ENCODE data around the gene ITPR1.

The ITPR1 gene

DNA sequence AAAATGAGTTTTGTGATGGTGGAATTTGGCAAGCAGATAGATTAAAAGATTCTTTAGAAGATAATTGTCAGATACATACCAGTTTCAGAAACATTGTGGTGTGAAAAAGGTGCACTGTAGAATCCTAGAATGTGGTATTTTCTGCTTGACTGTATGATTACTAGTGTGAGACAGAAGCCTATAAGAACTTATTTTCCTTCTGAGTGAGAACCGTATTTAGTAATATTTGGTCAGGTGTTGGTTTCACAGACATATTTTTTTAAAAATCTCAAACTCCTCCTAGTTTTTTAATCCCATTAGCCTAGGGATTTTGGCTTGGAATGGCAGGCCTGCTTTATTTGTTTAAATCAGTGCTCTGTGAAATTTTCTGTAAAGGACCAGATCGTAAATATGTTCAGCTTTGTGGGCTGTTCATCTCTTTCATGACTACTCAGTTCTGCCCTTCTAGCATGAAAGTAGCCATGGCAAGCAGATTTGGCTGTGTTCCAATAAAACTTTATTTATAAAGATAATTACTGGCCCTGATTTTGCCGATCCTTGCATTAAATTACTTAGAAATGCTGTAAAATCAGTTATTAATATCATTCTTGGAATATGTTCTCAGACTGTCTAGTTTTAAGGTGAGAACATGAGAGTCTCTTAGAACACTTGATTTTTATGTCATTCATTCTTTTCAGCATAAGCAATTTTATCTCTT, 205.1 kb downstream of the ITPR1 start:
- no peak for DNase-seq
- intact Hi-C loops (cut with DNase I): no loop called here

GRCh38 chr3:4703054-4703480, 209.9 kb downstream of the ITPR1 start:
- DNase-seq: no peak
- intact Hi-C loops (cut with DNase I): no loop called here

GRCh38 chr3:4704552-4704951, 211.4 kb downstream of the ITPR1 start:
- no peak for DNase-seq
- intact Hi-C loops (cut with DNase I): no loop called here

GRCh38 chr3:4707324-4707723, 214.2 kb downstream of the ITPR1 start:
- intact Hi-C loops (cut with DNase I): no loop called here
- DNase-seq: no peak

GRCh38 chr3:4708230-4708629, 215.1 kb downstream of the ITPR1 start:
- intact Hi-C loops (cut with DNase I): no loop called here
- peak in 1 of 10 donors; percentile 47 for DNase-seq

DNA sequence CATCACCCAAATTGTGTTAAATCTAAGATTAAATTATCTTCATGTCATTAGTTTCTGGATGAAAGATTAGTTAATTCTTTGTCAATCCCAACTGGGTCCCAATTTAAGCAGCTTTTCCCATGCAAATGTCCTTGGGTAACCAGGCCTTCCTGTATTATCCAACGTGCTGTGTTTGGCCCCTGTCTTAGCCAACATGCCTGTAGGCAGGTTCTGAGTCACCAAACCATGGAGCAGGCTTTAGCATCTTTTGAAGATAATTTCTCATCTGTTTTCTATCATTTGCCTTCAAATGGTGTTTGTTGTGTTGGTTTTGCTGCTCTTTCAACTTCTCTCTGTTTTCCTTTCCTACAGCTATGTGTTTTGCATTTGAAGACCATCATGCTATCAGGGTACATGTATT, 216.2 kb downstream of the ITPR1 start:
- no peak for DNase-seq
- intact Hi-C loops (cut with DNase I): no loop called here

GRCh38 chr3:4710191-4710590, 217.0 kb downstream of the ITPR1 start:
- intact Hi-C loops (cut with DNase I): loop anchor here (2.0 to 5.0 kb wide), 3 partner anchors 317 to 412 kb away; partner anchors contain the start of gene ARL8B
- DNase-seq: peak in 1 of 10 donors; percentile 61

DNA sequence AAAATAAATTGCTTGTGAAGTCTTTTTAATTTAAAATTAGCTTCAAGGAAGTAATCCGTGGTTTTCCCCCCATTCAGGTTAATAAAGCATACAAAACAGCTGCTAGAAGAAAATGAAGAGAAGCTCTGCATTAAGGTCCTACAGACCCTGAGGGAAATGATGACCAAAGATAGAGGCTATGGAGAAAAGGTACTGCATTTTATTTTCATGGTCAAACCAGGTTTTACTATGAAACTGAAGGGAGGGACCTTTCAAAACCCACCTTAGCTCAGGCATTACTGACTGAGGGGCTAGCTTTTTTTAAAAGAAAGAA, 218.5 kb downstream of the ITPR1 start:
- DNase-seq: no peak
- intact Hi-C loops (cut with DNase I): loop anchor here (2.0 to 5.0 kb wide), 3 partner anchors 315 to 411 kb away; partner anchors contain the start of gene ARL8B

GRCh38 chr3:4712109-4712508, 219.0 kb downstream of the ITPR1 start:
- intact Hi-C loops (cut with DNase I): loop anchor here (5.0 kb wide), 1 partner anchor 410 kb away; the partner anchor contains the start of gene ARL8B
- no peak for DNase-seq

- intact Hi-C loops (cut with DNase I): loop anchor here (5.0 kb wide), 1 partner anchor 408 kb away; the partner anchor contains the start of gene ARL8B
- no peak for DNase-seq
These were observed 220.9 kb downstream of the ITPR1 start for GRCh38 chr3:4714045-4714444.

DNA sequence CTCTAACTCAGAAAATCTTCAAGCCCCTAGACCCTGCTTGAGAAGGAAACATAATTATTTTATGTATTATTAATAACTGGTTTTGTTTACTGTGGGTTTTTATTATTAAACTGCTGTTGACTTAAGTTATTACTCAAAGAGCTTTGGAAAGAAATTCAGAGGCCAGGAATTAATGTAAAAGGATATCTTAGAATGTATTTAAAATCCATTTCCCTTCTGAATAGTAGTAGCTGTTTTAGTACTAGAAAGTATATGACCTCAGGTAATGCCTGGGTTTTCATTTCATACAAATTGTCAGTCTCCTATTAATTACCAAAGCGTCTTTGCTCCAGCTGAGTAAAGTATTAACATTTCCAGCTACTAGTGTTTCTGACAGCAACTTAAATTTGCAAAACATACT, 223.1 kb downstream of the ITPR1 start:
- no peak for DNase-seq
- intact Hi-C loops (cut with DNase I): no loop called here

DNA sequence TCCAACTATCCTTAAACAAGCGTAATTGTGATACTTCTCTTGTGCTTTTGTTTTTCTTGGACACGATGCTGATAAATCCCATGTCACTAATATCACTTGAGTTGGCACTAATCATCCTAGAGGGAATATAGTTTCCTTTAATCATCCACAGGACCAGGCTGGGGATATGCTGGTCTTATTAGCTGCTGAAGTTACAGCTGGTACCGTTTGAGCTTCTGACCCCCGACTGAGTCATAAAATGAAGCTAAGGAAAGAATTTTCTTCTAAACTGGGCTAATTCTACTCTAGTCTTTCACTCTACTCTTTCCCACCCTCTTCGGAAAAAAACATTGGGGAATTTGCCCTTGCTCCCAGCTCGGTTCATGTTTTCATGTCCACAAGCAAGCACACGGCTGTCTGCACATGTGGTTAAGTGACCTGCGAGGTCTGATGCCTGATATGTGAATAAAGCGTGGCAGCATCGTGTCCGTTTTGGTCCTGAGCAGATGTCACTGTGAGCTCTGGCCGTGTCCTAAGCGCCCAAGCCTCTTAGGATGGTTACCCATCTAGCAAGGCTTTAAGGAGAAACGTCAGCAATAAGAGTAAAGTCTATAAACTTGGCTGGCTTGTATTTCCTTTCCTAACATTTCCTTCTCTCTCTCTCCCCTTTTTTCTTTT, 223.7 kb downstream of the ITPR1 start:
- no peak for DNase-seq
- intact Hi-C loops (cut with DNase I): no loop called here

DNA sequence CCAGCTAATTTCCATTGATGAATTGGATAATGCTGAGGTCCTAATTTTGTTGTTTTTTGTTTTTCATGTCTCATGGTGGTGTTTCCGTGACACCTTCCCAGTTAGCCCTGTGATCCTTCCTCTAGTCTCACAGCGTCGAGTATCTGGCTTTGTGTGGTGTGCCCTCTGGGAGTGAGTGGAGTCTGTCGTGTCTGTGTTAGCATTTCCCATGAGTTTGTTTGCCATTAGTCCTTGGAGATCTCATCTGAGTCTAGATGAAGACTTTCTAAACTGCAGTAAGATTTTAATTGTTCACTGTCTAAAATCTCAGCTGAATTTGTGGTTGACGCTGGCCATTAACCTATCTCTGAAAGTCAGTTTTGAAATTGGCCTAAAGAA, 224.2 kb downstream of the ITPR1 start:
- intact Hi-C loops (cut with DNase I): no loop called here
- no peak for DNase-seq

GRCh38 chr3:4718179-4718736, 225.1 kb downstream of the ITPR1 start:
- no peak for DNase-seq
- intact Hi-C loops (cut with DNase I): no loop called here

- DNase-seq: no peak
- intact Hi-C loops (cut with DNase I): no loop called here
These were observed 225.9 kb downstream of the ITPR1 start for GRCh38 chr3:4719046-4719501.

- peak in 6 of 10 donors; percentile 31 to 88 (median 55) for DNase-seq
- intact Hi-C loops (cut with DNase I): loop anchor here (5.0 to 10.0 kb wide), 2 partner anchors 154 to 257 kb away; partner anchors contain the start of gene BHLHE40
These were observed 227.3 kb downstream of the ITPR1 start for GRCh38 chr3:4720316-4721075.

DNA sequence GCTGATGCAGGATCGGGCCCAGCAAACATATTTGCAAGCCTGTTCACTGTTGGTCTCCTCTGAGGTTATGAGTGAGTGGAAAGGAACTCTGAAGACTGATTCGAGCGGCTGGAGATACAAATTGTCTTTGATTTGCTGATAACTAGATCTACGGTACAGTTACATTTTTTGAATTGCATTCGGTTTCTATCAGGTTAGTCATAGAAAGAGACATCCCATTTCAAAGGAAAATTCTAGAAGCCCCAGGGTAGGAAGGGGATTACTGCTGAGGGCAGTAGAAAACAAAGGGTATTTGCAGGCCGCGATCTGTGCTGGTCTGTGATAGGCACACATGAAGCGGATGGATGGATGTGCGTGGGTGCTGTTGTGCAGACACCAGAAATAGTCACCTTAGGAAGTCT, 228.4 kb downstream of the ITPR1 start:
- DNase-seq: no peak
- intact Hi-C loops (cut with DNase I): loop anchor here (5.0 to 10.0 kb wide), 2 partner anchors 153 to 256 kb away; partner anchors contain the start of gene BHLHE40

DNA sequence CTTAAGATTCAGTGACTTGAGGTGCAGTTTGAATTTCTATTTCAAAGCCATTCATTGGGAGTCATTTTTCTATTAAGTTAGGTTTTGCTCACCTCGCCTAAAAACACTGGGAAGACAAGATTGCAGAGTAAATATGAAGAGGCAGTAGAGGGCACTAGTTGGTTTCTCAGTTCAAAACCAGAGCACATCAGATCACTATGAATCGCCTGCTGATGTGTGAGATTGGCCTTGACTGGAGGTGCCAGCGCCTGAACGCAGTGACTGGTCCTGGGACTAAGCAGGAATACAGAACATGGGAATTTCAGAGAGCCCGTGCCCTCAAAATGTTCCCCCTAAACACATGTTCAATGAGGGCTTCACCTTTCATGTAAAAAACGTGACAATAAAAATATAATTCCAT, 229.0 kb downstream of the ITPR1 start:
- intact Hi-C loops (cut with DNase I): loop anchor here (5.0 to 10.0 kb wide), 2 partner anchors 153 to 255 kb away; partner anchors contain the start of gene BHLHE40
- peak in 1 of 10 donors; percentile 36 for DNase-seq

GRCh38 chr3:4724051-4724629, 231.0 kb downstream of the ITPR1 start:
- no peak for DNase-seq
- intact Hi-C loops (cut with DNase I): loop anchor here (5.0 to 10.0 kb wide), 2 partner anchors 151 to 253 kb away; partner anchors contain the start of gene BHLHE40

DNA sequence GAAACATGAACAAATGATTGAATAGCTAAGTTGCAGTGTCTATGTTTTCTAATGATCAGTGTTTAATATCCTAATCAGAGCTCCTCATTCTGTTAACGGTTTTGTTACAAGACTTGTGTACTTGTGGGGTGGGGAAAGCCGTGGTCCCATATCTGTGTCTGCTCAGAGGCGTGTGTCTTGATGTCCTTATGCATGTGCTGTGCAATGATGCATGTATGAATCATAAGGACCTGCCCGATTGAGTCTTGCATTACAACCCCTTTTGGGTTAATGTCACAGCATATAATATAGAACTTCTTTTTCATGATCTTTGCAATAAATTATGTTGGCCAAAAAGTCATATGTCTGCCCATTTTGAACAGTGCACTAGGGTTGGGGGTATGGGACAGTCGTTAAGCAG, 233.4 kb downstream of the ITPR1 start:
- intact Hi-C loops (cut with DNase I): loop anchor here (10.0 kb wide), 1 partner anchor 148 kb away; no protein-coding TSS in a partner anchor
- no peak for DNase-seq

All from posterior cingulate gyrus (tissue), 11 donors.